K562 (cell line): Measurements from ENCODE around the gene PRMT7. TPM values are rescaled to one million over a fixed set of nuclear protein-coding genes. Genes with fewer than 3 reads are reported as not detected.

Experiments used
- BHLHE40 ChIP-seq: IDR thresholded peaks from 2 replicates; pipeline ENCODE4 v1.6.1; 2011; ENCODE audit warnings: low read length, improper control_type of control experiment
- CSDE1 ChIP-seq, 2 experiments: fragments of 450-650 bp; IDR thresholded peaks; 2 replicates each; pipeline ENCODE4 v1.6.1; 2016; ENCODE audit warnings: mild to moderate bottlenecking in 1 of 2
- CTCF ChIP-seq, 3 experiments: IDR thresholded peaks in 2 of 3; conservative IDR thresholded peaks in 1 of 3; 2 replicates each; pipeline ENCODE4 v1.5.1; 2011 to 2012; ENCODE audit warnings: low read length in 3 of 3, mild to moderate bottlenecking in 3 of 3, control low read depth in 2 of 3, improper control_type of control experiment in 1 of 3, inconsistent platforms in 1 of 3, low read depth in 1 of 3, mixed read lengths in 1 of 3, moderate library complexity in 1 of 3; ENCODE audit not compliant: insufficient read depth in 2 of 3
- DIDO1 ChIP-seq: fragments of 450-650 bp; IDR thresholded peaks from 2 replicates; pipeline ENCODE4 v1.6.1; 2016; ENCODE audit warnings: low read depth, missing biosample characterization, missing genetic modification characterization
- EGR1 ChIP-seq: fragments of 450-650 bp; conservative IDR thresholded peaks from 2 replicates; pipeline ENCODE4 v1.6.1; 2017; ENCODE audit warnings: mild to moderate bottlenecking
- HDAC1 ChIP-seq, 2 experiments: fragments of 450-650 bp; IDR thresholded peaks; 2 replicates each; pipeline ENCODE4 v1.6.1; 2016 to 2017; ENCODE audit warnings: inconsistent platforms in 1 of 2, mild to moderate bottlenecking in 1 of 2, moderate library complexity in 1 of 2
- ILF3 ChIP-seq: fragments of 450-650 bp; IDR thresholded peaks from 2 replicates; pipeline ENCODE4 v1.6.1; 2018; ENCODE audit warnings: antibody characterized with exemption, mild to moderate bottlenecking, moderate library complexity, borderline replicate concordance
- MCM5 ChIP-seq: fragments of 450-650 bp; IDR thresholded peaks from 2 replicates; pipeline ENCODE4 v1.6.1; 2016; ENCODE audit warnings: low read depth
- MEIS2 ChIP-seq: fragments of 450-650 bp; IDR thresholded peaks from 2 replicates; pipeline ENCODE4 v1.6.1; 2014; ENCODE audit warnings: mild to moderate bottlenecking; ENCODE audit not compliant: partially characterized antibody
- PHF21A ChIP-seq: fragments of 450-650 bp; IDR thresholded peaks from 2 replicates; pipeline ENCODE4 v1.6.1; 2017; ENCODE audit warnings: low read depth, borderline replicate concordance
- PHF8 ChIP-seq: fragments of 200-600 bp; sonication (generic); IDR thresholded peaks from 2 replicates; pipeline ENCODE4 v1.6.1; 2012; ENCODE audit warnings: mixed run types, mild to moderate bottlenecking, inconsistent platforms, low read length, moderate library complexity, borderline replicate concordance
- RBM14 ChIP-seq: fragments of 200-400 bp; formaldehyde crosslinking; IDR thresholded peaks from 2 replicates; pipeline ENCODE4 v1.6.1; 2018; ENCODE audit warnings: low read depth, mild to moderate bottlenecking, low read length, moderate library complexity, borderline replicate concordance; ENCODE audit not compliant: insufficient read depth
- TBP ChIP-seq: optimal IDR thresholded peaks from 2 replicates; pipeline ENCODE3; 2011; ENCODE audit warnings: low read depth, low read length, improper control_type of control experiment
- ZBTB1 ChIP-seq: sonication (generic); formaldehyde crosslinking; IDR thresholded peaks from 2 replicates; pipeline ENCODE4 v1.8.1; 2023; ENCODE audit warnings: missing genetic modification reagents, low read depth, mild to moderate bottlenecking, borderline replicate concordance
- ZBTB11 ChIP-seq, 3 experiments: fragments of 200-800 bp in 1 of 3; fragments of 250-450 bp in 1 of 3; fragments of 450-650 bp in 1 of 3; sonication (Bioruptor Pico) in 1 of 3; sonication (Bioruptor generic) in 1 of 3; formaldehyde crosslinking in 1 of 3; IDR thresholded peaks; 2 replicates each; pipeline versions ENCODE4 v1.6.1 to v1.8.0; 2016 to 2022; ENCODE audit warnings: mild to moderate bottlenecking in 2 of 3, missing genetic modification characterization in 2 of 3, missing compliant biosample characterization in 1 of 3, moderate library complexity in 1 of 3
- ZEB2 ChIP-seq: fragments of 450-650 bp; IDR thresholded peaks from 2 replicates; pipeline ENCODE4 v1.6.1; 2016
- ZNF12 ChIP-seq: sonication (generic); formaldehyde crosslinking; IDR thresholded peaks from 2 replicates; pipeline ENCODE4 v1.4.0; 2020; ENCODE audit warnings: mild to moderate bottlenecking, missing genetic modification reagents
- ZNF146 ChIP-seq: IDR thresholded peaks from one replicate; pipeline ENCODE4 v1.6.1; 2018; ENCODE audit warnings: missing compliant biosample characterization; ENCODE audit not compliant: unreplicated experiment
- ZNF184 ChIP-seq: sonication (generic); formaldehyde crosslinking; IDR thresholded peaks from 2 replicates; pipeline ENCODE4 v1.5.0; 2020; ENCODE audit warnings: missing genetic modification reagents
- ZNF445 ChIP-seq: fragments of 250-450 bp; sonication (Bioruptor Pico); IDR thresholded peaks from 2 replicates; pipeline ENCODE4 v1.4.0; 2020; ENCODE audit warnings: low read depth, mild to moderate bottlenecking, moderate library complexity
- ZNF655 ChIP-seq: fragments of 250-450 bp; sonication (Bioruptor Pico); IDR thresholded peaks from 2 replicates; pipeline ENCODE4 v1.5.0; 2021
- polyA plus RNA-seq, 8 experiments: library from polyadenylated mRNA; depleted of rRNA in 4 of 8; stranded (reverse) in 5 of 8; unstranded in 3 of 8; fragments of >200 nt; fragmentation: Nextera tagmentation in 2 of 8; fragmentation: Illumina TruSeq in 1 of 8; extraction: Ambion mirVana in 2 of 8; extraction: Trizol in 1 of 8; gene quantifications; 2 replicates each; pipeline versions ENCODE4 v1.2.1 to v1.2.3, GENCODE V29; 2011 to 2014; ENCODE audit warnings: inconsistent platforms in 1 of 8, missing spikeins in 1 of 8
- total RNA-seq, 7 experiments: library from RNA; depleted of rRNA in 6 of 7; stranded (reverse); fragments of >200 nt in 6 of 7; fragmentation: Illumina TruSeq in 2 of 7; extraction: Trizol in 2 of 7; gene quantifications; 2 replicates each; pipeline versions ENCODE4 v1.2.1 to v1.2.3, GENCODE V29; 2011 to 2021; ENCODE audit warnings: low replicate concordance in 1 of 7

PRMT7 gene
- total and polyA plus RNA-seq, 9 of the 15 experiments (the other 6 are each of a cell fraction or from before 2014, with no cell fraction given), result 6.4 to 88.8 (median 73.1) TPM

- peak in 1 of 3 experiments; percentile 86; a peak in 2 of 6 replicates for TF ChIP-seq ZBTB11 (CRISPR knock-in tag; IDR thresholded peaks at IDR 0.05)
- TF ChIP-seq TBP, result peak; percentile 81
- TF ChIP-seq ZNF184 (CRISPR knock-in tag), result no peak
- peak in 1 of 2 experiments; percentile 86; a peak in 1 of 4 replicates for TF ChIP-seq HDAC1 (IDR thresholded peaks at IDR 0.05)
- no peak for TF ChIP-seq RBM14
- no peak for TF ChIP-seq ZNF655
- peak; percentile 65 for TF ChIP-seq EGR1
- TF ChIP-seq ZNF146 (CRISPR knock-in tag), result peak; percentile 14
- peak; percentile 93; the same call in 1 of the 2 replicates for TF ChIP-seq PHF8
- no peak for TF ChIP-seq PHF21A
- TF ChIP-seq CSDE1 (IDR thresholded peaks at IDR 0.05), result 0 out of 4 replicates have a peak, but pooled peaks of 1 of the 2 experiments have one; percentile 59
- no peak for TF ChIP-seq CTCF (IDR thresholded peaks at IDR 0.05 in 2 of 3, conservative IDR thresholded peaks at IDR 0.05 in 1 of 3; ENCODE audit: insufficient read depth in 2 of 3, low read depth in 1 of 3, low read length in 3 of 3)
- no peak for TF ChIP-seq MEIS2
- TF ChIP-seq ZBTB1, result peak; percentile 81; the same call in 1 of the 2 replicates
- 0 out of 2 replicates have a peak, but pooled peaks have one; percentile 18 for TF ChIP-seq ZEB2
- peak; percentile 85 for TF ChIP-seq BHLHE40
- no peak for TF ChIP-seq ILF3
- no peak for TF ChIP-seq MCM5
- no peak for TF ChIP-seq ZNF445
- peak; percentile 81 for TF ChIP-seq DIDO1 (tag)
- no peak for TF ChIP-seq ZNF12
Measured at GRCh38 chr16:68310774-68311511, at the start of gene PRMT7, which contains the start of gene SLC7A6OS (continued).
